GM23338 (cell line): ENCODE results near the gene MAD1L1. TPM values are rescaled to one million over a fixed set of nuclear protein-coding genes. Genes with fewer than 3 reads are reported as not detected.

Experiments used
- ATAC-seq: fragments of 200-7000 bp; cut with Tn5 transposase; 3 replicates; pipeline ENCODE4 v1.9.1; 2020
- DNase-seq: peaks from one replicate; pipeline ENCODE4 v3.0.0-alpha.2; 2015; ENCODE audit warnings: low spot score
- H2AFZ ChIP-seq: fragments of 200-600 bp; sonication (generic); 2 replicates; pipeline ENCODE4 v1.8.0; 2016; ENCODE audit warnings: antibody characterized with exemption, mild to moderate bottlenecking, moderate library complexity
- H3F3A ChIP-seq: fragments of 200-600 bp; sonication (generic); replicated peaks from 2 replicates; pipeline ENCODE4 v1.8.0; 2017; ENCODE audit warnings: antibody characterized with exemption, mixed run types, low read depth
- H3K27ac ChIP-seq: fragments of 200-600 bp; sonication (generic); 2 replicates; pipeline ENCODE4 v1.6.1; 2016; ENCODE audit warnings: low read depth
- H3K27me3 ChIP-seq: fragments of 200-600 bp; sonication (generic); 2 replicates; pipeline ENCODE4 v1.8.0; 2016; ENCODE audit warnings: mild to moderate bottlenecking, mixed run types, moderate library complexity; ENCODE audit not compliant: insufficient read depth
- H3K36me3 ChIP-seq: fragments of 200-600 bp; sonication (generic); 2 replicates; pipeline ENCODE4 v1.8.0; 2016; ENCODE audit warnings: mild to moderate bottlenecking; ENCODE audit not compliant: insufficient read depth
- H3K4me1 ChIP-seq: fragments of 200-600 bp; sonication (generic); 2 replicates; pipeline ENCODE4 v1.8.0; 2016; ENCODE audit warnings: mild to moderate bottlenecking, moderate library complexity; ENCODE audit not compliant: insufficient read depth
- H3K4me2 ChIP-seq: fragments of 200-600 bp; sonication (generic); 2 replicates; pipeline ENCODE4 v1.7.1; 2017; ENCODE audit warnings: mixed run types
- H3K4me3 ChIP-seq: fragments of 200-600 bp; sonication (generic); 2 replicates; pipeline ENCODE4 v1.6.1; 2016; ENCODE audit warnings: mixed run types
- H3K79me2 ChIP-seq: fragments of 200-600 bp; sonication (generic); replicated peaks from 2 replicates; pipeline ENCODE4 v1.8.0; 2017; ENCODE audit warnings: mild to moderate bottlenecking; ENCODE audit not compliant: insufficient read depth
- H3K9me2 ChIP-seq: fragments of 200-600 bp; sonication (generic); 2 replicates; pipeline ENCODE4 v1.8.0; 2017; ENCODE audit not compliant: insufficient read depth
- H4K20me1 ChIP-seq: fragments of 200-600 bp; sonication (generic); replicated peaks from 2 replicates; pipeline ENCODE4 v1.8.0; 2017; ENCODE audit warnings: mild to moderate bottlenecking; ENCODE audit not compliant: insufficient read depth
- H3K27ac Mint-ChIP-seq: 2 replicates; pipeline ENCODE4 v1.8.0; 2020; ENCODE audit warnings: inconsistent platforms, mild to moderate bottlenecking, moderate library complexity, mixed read lengths
- H3K27me3 Mint-ChIP-seq: 3 replicates; pipeline ENCODE4 v1.8.0; 2022; ENCODE audit warnings: low read depth, mild to moderate bottlenecking, moderate library complexity, mixed read lengths, inconsistent platforms; ENCODE audit not compliant: insufficient read depth, poor library complexity
- H3K36me3 Mint-ChIP-seq: 3 replicates; pipeline ENCODE4 v1.8.0; 2021; ENCODE audit warnings: low read depth, mild to moderate bottlenecking, inconsistent platforms, moderate library complexity, mixed read lengths
- H3K4me1 Mint-ChIP-seq: 3 replicates; pipeline ENCODE4 v1.8.0; 2020; ENCODE audit warnings: mild to moderate bottlenecking, inconsistent platforms, mixed read lengths
- H3K4me3 Mint-ChIP-seq: 3 replicates; pipeline ENCODE4 v1.8.0; 2021; ENCODE audit warnings: moderate library complexity, mild to moderate bottlenecking, inconsistent platforms, mixed read lengths
- H3K9me3 Mint-ChIP-seq: 3 replicates; pipeline ENCODE4 v1.8.0; 2020; ENCODE audit warnings: moderate library complexity, mild to moderate bottlenecking, inconsistent platforms, mixed read lengths
- CREB1 ChIP-seq: fragments of 250-450 bp; sonication (Bioruptor Pico); IDR thresholded peaks from 2 replicates; pipeline ENCODE4 v1.5.0; 2020; ENCODE audit warnings: low read depth, mild to moderate bottlenecking, moderate library complexity
- CTCF ChIP-seq, 2 experiments: fragments of 200-600 bp in 1 of 2; sonication (generic) in 1 of 2; conservative IDR thresholded peaks; 2 replicates each; pipeline versions ENCODE4 v1.5.1 to v1.6.1; 2016 to 2017; ENCODE audit warnings: antibody characterized with exemption in 2 of 2, low read depth in 2 of 2, mild to moderate bottlenecking in 2 of 2, moderate library complexity in 1 of 2
- ETS1 ChIP-seq: IDR thresholded peaks from 2 replicates; pipeline ENCODE4 v1.6.1; 2016; ENCODE audit warnings: antibody characterized with exemption
- EZH2 ChIP-seq: fragments of 200-600 bp; sonication (generic); IDR thresholded peaks from one replicate; pipeline ENCODE4 v1.8.0; 2017; ENCODE audit warnings: antibody characterized with exemption, mild to moderate bottlenecking, low read depth; ENCODE audit not compliant: unreplicated experiment
- EZH2phosphoT487 ChIP-seq: fragments of 200-600 bp; sonication (generic); IDR thresholded peaks from one replicate; pipeline ENCODE4 v1.8.1; 2018; ENCODE audit warnings: antibody characterized with exemption; ENCODE audit not compliant: unreplicated experiment
- JUNB ChIP-seq: IDR thresholded peaks from one replicate; pipeline ENCODE4 v1.6.1; 2016; ENCODE audit warnings: antibody characterized with exemption; ENCODE audit not compliant: unreplicated experiment
- NANOG ChIP-seq: IDR thresholded peaks from 2 replicates; pipeline ENCODE4 v1.6.1; 2016; ENCODE audit warnings: antibody characterized with exemption, borderline replicate concordance
- POLR2AphosphoS5 ChIP-seq: IDR thresholded peaks from 2 replicates; pipeline ENCODE4 v1.6.1; 2016; ENCODE audit warnings: antibody characterized with exemption, low read depth
- REST ChIP-seq: IDR thresholded peaks from one replicate; pipeline ENCODE4 v1.6.1; 2018; ENCODE audit warnings: antibody characterized with exemption; ENCODE audit not compliant: unreplicated experiment
- STAT1 ChIP-seq: IDR thresholded peaks from one replicate; pipeline ENCODE4 v1.6.1; 2016; ENCODE audit warnings: antibody characterized with exemption; ENCODE audit not compliant: unreplicated experiment
- ZNF114 ChIP-seq: fragments of 250-450 bp; sonication (Bioruptor Pico); IDR thresholded peaks from 2 replicates; pipeline ENCODE4 v1.5.0; 2020; ENCODE audit warnings: mild to moderate bottlenecking, moderate library complexity
- ZNF331 ChIP-seq: fragments of 250-450 bp; sonication (Bioruptor Pico); IDR thresholded peaks from 2 replicates; pipeline ENCODE4 v1.5.0; 2020; ENCODE audit warnings: low read depth, mild to moderate bottlenecking, moderate library complexity
- ZNF462 ChIP-seq: fragments of 250-450 bp; sonication (Bioruptor Pico); IDR thresholded peaks from 2 replicates; pipeline ENCODE4 v1.5.0; 2020; ENCODE audit warnings: mild to moderate bottlenecking, moderate library complexity
- polyA plus RNA-seq: library from polyadenylated mRNA; unstranded; fragments of >200 nt; fragmentation: Nextera tagmentation; extraction: Ambion mirVana; gene quantifications from 2 replicates; pipeline ENCODE4 v1.2.1, GENCODE V29; 2016
- total RNA-seq: library from RNA; depleted of rRNA; stranded (reverse); fragments of >200 nt; shearing (Covaris generic); gene quantifications from 2 replicates; pipeline ENCODE4 v1.2.3, GENCODE V29; 2014

Gene MAD1L1
- total and polyA plus RNA-seq, 2 experiments from 2014 or later, result 40.3 to 59.3 TPM

- no peaks in the 10 kb centered on the region for H3F3A ChIP-seq
- Mint-ChIP-seq H3K27ac (no peak overlapping the region), H3K27me3 (peaks cover 8% of the 10 kb centered on the region), H3K4me1 (peaks cover 8% of the 10 kb centered on the region), H3K36me3 (peaks cover 3% of the 10 kb centered on the region), H3K9me3 (no peaks in the 10 kb centered on the region), H3K4me3 (no peak overlapping the region)
- no peak overlapping the region for H2AFZ ChIP-seq
- H3K4me1 ChIP-seq, result no peaks in the 10 kb centered on the region
- no peak for ATAC-seq
- no peaks in the 10 kb centered on the region; the same call in 1 of the 2 replicates for H3K36me3 ChIP-seq
- H4K20me1 ChIP-seq, result no peaks in the 10 kb centered on the region
- no peaks in the 10 kb centered on the region for H3K9me2 ChIP-seq
- no peak overlapping the region for H3K4me3 ChIP-seq
- no peak for DNase-seq
- no peaks in the 10 kb centered on the region for H3K79me2 ChIP-seq
- TF ChIP-seq ETS1, result no peak
- TF ChIP-seq EZH2, result no peak
- no peak for TF ChIP-seq POLR2AphosphoS5
- TF ChIP-seq JUNB, result no peak
- TF ChIP-seq ZNF462 (CRISPR knock-in tag), result no peak
- no peak for TF ChIP-seq NANOG
- no peak for TF ChIP-seq CTCF (conservative IDR thresholded peaks at IDR 0.05; ENCODE audit: low read depth in 2 of 2)
- no peak for TF ChIP-seq REST
- TF ChIP-seq STAT1, result no peak
- no peak for TF ChIP-seq ZNF331
- TF ChIP-seq ZNF114 (CRISPR knock-in tag), result no peak
- no peak for TF ChIP-seq EZH2phosphoT487
- no peak for TF ChIP-seq CREB1 (CRISPR knock-in tag)
- H3K27me3 ChIP-seq, result no peaks in the 10 kb centered on the region
- H3K27ac ChIP-seq, result no peak overlapping the region
- no peak overlapping the region for H3K4me2 ChIP-seq
Measured at GRCh38 chr7:2016021-2016631, 216.6 kb downstream of the MAD1L1 start.
